Urinary bladder (tissue), 4 donors: ENCODE data around the gene KRT33A. TPM values are rescaled to one million over a fixed set of nuclear protein-coding genes. Genes with fewer than 3 reads are reported as not detected.
"Not testable (repeated sequence)": the region's sequence is repeated elsewhere in the genome, so short reads cannot be mapped to it uniquely, and the experiment has no call there.

ENCODE experiments used
- DNase-seq: peaks from one replicate; pipeline ENCODE4 v3.0.0-alpha.2; 2015; ENCODE audit errors: extremely low spot score
- H3K27ac ChIP-seq: one replicate; pipeline ENCODE4 v1.5.1; 2013; ENCODE audit warnings: low read depth, mild to moderate bottlenecking, moderate library complexity
- H3K36me3 ChIP-seq: one replicate; pipeline ENCODE4 v1.6.1; 2013; ENCODE audit warnings: mild to moderate bottlenecking, moderate library complexity; ENCODE audit not compliant: insufficient read depth
- H3K4me1 ChIP-seq: one replicate; pipeline ENCODE4 v1.6.1; 2013; ENCODE audit warnings: mild to moderate bottlenecking, moderate library complexity; ENCODE audit not compliant: insufficient read depth
- H3K4me3 ChIP-seq: one replicate; pipeline ENCODE4 v1.5.1; 2013; ENCODE audit warnings: low read depth, low read length
- WGBS: extraction: QIAGEN DNeasy Blood & Tissue Kit; methylation state at CpG from one replicate; pipeline ENCODE4 v1.1.7; 2013; 5-methylcytosine and 5-hydroxymethylcytosine counted together
- polyA plus RNA-seq: library from polyadenylated mRNA; stranded (reverse); fragments of 200-250 nt; gene quantifications from one replicate; pipeline ENCODE4 v1.2.3, GENCODE V29; 2013
- total RNA-seq: library from RNA; depleted of rRNA; stranded (reverse); fragments of >200 nt; gene quantifications from one replicate; pipeline ENCODE4 v1.2.3, GENCODE V29; 2014
- donor health status: healthy with polysubstance abuse.
- donor health status: healthy.

The KRT33A gene
- total and polyA plus RNA-seq, 2 donors, result not detected

DNA sequence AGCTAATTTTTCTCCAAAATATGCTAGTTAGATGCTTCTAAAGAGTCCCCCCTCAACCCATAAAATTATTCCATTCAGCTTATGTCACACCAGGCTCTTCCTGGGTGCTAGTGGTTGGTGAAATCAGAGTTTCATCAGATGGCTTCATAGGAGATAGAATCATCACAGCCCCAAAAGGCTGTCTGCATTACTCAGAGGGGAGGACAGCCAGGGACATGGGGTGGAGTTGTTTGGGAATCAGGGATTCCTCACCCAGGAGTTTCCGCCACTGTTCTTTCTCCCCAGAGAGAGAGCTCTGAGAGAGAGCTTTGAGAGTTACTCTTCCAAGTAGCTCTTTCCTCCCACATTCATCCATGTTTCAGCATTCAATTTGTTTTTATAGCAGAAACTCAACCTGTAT, 31.8 kb upstream of the KRT33A start:
- 83% methylated on average over 1 of the region's 1 CpG for WGBS
- Histone ChIP-seq H3K4me3 (no peak overlapping the region), H3K27ac (no peak overlapping the region)

GRCh38 chr17:41381943-41382342, 31.3 kb upstream of the KRT33A start, which contains the start of gene KRT34:
KRT34 (minus strand) TSS chr17:41382306; CDS start chr17:41382246, 60 bp downstream.
- H3K4me1 ChIP-seq, H3K36me3 ChIP-seq, H3K27ac ChIP-seq, H3K4me3 ChIP-seq, DNase-seq: not testable (repeated sequence)
- WGBS, result 95% methylated on average over 13 of the region's 13 CpGs

More for the DNA sequence above, 31.8 kb upstream of the KRT33A start:
- Histone ChIP-seq H3K36me3 (no peaks in the 10 kb centered on the region), H3K4me1 (no peaks in the 10 kb centered on the region)
- DNase-seq, result no peak

- 84% methylated on average over 7 of the region's 7 CpGs for WGBS
- H3K4me3 ChIP-seq, H3K27ac ChIP-seq, DNase-seq, H3K4me1 ChIP-seq, H3K36me3 ChIP-seq: not testable (repeated sequence)
These were observed 29.5 kb upstream of the KRT33A start for GRCh38 chr17:41380091-41380490.

DNA sequence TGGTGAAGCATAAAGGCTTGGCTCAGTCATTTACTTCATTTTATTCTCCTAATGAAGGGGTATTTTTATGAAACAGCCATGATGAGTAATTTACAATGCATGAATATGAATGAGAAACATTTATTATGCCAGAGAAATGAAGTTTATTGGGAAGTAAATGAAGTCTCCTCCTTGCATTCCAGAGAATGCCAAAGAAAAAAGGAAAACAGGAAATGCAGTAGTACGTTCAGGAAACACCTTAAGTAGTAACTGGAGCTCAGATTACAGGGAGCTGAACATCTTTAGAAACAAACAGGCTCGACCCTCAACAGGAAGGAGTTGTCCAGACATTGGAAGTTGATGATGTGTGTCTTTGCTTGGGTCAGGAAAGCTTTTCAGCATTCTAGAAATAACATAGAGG, 26.9 kb upstream of the KRT33A start:
- Histone ChIP-seq H3K4me3 (no peak overlapping the region), H3K36me3 (no peaks in the 10 kb centered on the region), H3K27ac (no peak overlapping the region), H3K4me1 (no peaks in the 10 kb centered on the region)
- DNase-seq, result no peak
- WGBS, result 17% methylated on average over 2 of the region's 2 CpGs

- WGBS, result 96% methylated on average over 1 of the region's 1 CpG
- DNase-seq, result no peak
- H3K4me3 ChIP-seq, result no peak within 1 kb of the TSS
- no peak within 1 kb of the TSS for H3K27ac ChIP-seq
- no peaks in the 10 kb centered on the region for H3K4me1 ChIP-seq
- H3K36me3 ChIP-seq, result no peaks in the 10 kb centered on the region
These were observed 19.1 kb upstream of the KRT33A start, which contains the start of gene KRT33B for GRCh38 chr17:41369713-41370112. KRT33B (minus strand) TSS chr17:41369813; CDS start chr17:41369750, 63 bp downstream.

DNA sequence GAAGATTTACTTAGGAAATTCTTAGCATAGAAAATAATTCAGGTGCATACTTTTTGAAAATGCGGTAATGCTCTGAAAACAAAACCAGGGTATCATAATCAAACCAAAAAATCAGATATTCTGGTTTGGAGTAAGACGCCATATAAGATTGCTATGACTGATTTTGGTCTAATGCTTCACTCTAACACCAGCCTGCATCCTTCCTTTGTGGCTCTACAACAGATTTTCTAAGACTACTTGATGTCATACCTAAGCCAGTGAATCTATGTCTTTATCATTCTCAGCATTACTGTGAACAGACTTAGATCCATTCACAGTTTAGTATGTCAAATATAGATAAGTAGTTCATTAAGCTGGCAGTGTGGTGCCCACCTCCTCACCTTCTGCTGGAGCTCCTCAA, 18.4 kb upstream of the KRT33A start:
- Histone ChIP-seq H3K27ac (no peak overlapping the region), H3K4me3 (no peak overlapping the region), H3K4me1 (no peaks in the 10 kb centered on the region), H3K36me3 (no peaks in the 10 kb centered on the region)
- whole genome bisulfite sequencing, result 90% methylated on average over 2 of the region's 2 CpGs
- no peak for DNase-seq

DNA sequence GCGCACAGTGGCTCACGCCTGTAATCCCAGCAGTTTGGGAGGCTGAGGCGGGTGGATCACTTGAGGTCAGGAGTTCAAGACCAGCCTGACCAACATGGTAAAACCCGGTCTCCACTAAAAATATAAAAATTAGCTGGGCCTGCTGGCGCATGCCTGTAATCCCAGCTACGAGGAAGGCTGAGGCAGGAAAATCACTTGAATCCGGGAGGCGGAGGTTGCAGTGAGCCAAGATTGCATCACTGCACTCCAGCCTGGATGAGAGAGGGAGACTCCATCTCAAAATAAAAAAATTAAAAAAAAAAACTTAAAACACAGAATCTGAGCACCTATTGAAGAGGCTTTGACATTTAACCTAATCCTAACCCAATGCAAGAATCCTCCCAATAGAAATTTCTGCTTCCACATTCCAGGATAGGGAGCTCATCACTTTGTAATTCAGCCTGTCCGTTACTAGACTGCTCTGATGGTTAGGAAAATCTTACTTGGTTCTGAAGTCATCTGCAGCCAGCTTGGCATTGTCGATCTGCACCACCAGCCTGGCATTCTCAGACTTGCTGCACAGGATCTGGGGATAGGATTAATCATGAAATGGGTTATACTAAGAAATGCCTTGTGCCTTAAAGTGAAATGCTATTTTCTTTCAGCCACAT, 16.9 kb upstream of the KRT33A start:
- Histone ChIP-seq H3K36me3 (no peaks in the 10 kb centered on the region), H3K4me3 (no peak overlapping the region), H3K27ac (no peak overlapping the region), H3K4me1 (no peaks in the 10 kb centered on the region)
- no peak for DNase-seq
- 65% methylated on average over 10 of the region's 10 CpGs for WGBS

DNA sequence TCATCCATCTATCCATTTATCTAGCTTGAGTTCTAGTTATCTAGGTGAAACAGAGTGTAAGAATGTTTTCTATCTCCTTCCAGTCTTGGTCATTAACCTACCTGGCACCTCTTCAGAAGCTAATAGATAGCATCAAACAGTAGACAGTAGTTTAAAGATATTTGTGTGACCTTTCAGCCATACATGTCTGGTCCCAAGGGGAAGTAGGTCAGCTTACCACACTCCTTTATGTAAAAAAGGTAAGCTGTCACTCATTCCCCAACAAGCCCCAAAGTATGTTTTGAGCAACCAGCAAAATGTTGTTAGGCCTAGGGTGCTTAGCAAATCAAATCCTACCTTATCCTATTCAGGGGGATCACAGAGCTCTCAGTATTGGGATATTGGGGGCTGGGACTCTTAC, 15.4 kb upstream of the KRT33A start:
- no peak overlapping the region for H3K4me3 ChIP-seq
- no peaks in the 10 kb centered on the region for H3K36me3 ChIP-seq
- H3K27ac ChIP-seq, result no peak overlapping the region
- DNase-seq, result no peak
- H3K4me1 ChIP-seq, result no peaks in the 10 kb centered on the region

GRCh38 chr17:41363881-41364280, 13.3 kb upstream of the KRT33A start:
- 83% methylated on average over 2 of the region's 2 CpGs for WGBS
- Histone ChIP-seq H3K4me1 (no peaks in the 10 kb centered on the region), H3K36me3 (no peaks in the 10 kb centered on the region), H3K4me3 (no peak overlapping the region), H3K27ac (no peak overlapping the region)
- DNase-seq, result no peak

DNA sequence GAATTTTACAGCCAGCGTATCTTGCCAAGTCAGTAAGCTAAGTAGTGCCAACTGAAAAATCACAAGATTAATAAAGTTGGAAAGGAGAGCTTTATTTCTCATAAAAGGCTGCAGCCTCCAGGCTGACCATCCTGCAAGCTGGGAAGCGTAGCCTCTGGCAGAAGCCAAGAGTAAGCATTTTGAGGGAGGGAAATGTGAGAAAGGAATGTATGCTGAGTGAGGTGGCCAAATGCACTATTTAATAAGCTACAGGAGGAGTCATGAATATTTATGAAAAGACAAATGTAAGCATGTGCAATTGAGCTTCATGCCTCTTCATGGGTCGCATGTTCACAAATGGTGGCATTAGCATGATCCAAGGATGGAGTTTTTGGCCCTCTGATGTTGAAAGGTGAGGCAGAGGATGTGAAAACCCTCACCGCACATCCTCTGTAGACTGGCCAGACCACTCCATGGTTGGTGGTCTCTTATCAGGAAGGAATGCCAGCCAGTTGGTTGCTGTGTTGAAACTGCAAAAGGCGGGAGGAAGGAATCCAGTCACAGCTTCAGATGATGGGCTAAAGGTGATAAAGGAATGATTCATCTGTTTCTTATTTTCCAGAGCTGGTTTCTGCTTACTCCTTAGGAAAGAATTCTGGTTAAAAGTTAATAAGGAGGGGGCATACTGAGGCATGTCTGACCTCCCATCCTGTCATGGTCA, 9.8 kb upstream of the KRT33A start:
- DNase-seq, result no peak
- Histone ChIP-seq H3K4me3 (no peak overlapping the region), H3K4me1 (no peaks in the 10 kb centered on the region), H3K36me3 (no peaks in the 10 kb centered on the region), H3K27ac (no peak overlapping the region)
- 64% methylated on average over 5 of the region's 5 CpGs for WGBS

GRCh38 chr17:41354536-41354935, 3.9 kb upstream of the KRT33A start:
- WGBS, result 79% methylated on average over 4 of the region's 4 CpGs
- H3K27ac ChIP-seq, result no peak overlapping the region

GRCh38 chr17:41352597-41353366, 2.2 kb upstream of the KRT33A start:
- H3K27ac ChIP-seq, result no peak overlapping the region
- H3K4me1 ChIP-seq, result no peaks in the 10 kb centered on the region
- WGBS, result 73% methylated on average over 7 of the region's 7 CpGs
- no peaks in the 10 kb centered on the region for H3K36me3 ChIP-seq
- no peak overlapping the region for H3K4me3 ChIP-seq
- DNase-seq, result no peak

More at GRCh38 chr17:41354536-41354935, 3.9 kb upstream of the KRT33A start:
- DNase-seq, result no peak
- no peaks in the 10 kb centered on the region for H3K36me3 ChIP-seq
- H3K4me1 ChIP-seq, result no peaks in the 10 kb centered on the region
- no peak overlapping the region for H3K4me3 ChIP-seq

- no peak overlapping the region for H3K27ac ChIP-seq
- no peak for DNase-seq
- no peaks in the 10 kb centered on the region for H3K4me1 ChIP-seq
- H3K36me3 ChIP-seq, result no peaks in the 10 kb centered on the region
- no peak overlapping the region for H3K4me3 ChIP-seq
- WGBS, result 83% methylated on average over 2 of the region's 2 CpGs
These were observed 549 bp upstream of the KRT33A start for GRCh38 chr17:41351177-41351576.
